T-helper 2 cell treated with Interferon-gamma antibody and Interleukin-4, amounts not matched to agents 5 μg/mL and 100 μg/mL, for 36 hours (primary cell): ENCODE measurements around the gene TANC1.

Source experiments
- DNase-seq: peaks from one replicate; pipeline ENCODE4 v3.0.0; 2021; ENCODE audit warnings: low spot score
- H3K27ac Mint-ChIP-seq: one replicate; pipeline ENCODE4 v1.8.0; 2021; ENCODE audit warnings: mild to moderate bottlenecking, mixed read lengths
- H3K27me3 Mint-ChIP-seq: one replicate; pipeline ENCODE4 v1.8.0; 2021; ENCODE audit warnings: low read depth, mixed read lengths
- H3K36me3 Mint-ChIP-seq: one replicate; pipeline ENCODE4 v1.8.0; 2021; ENCODE audit warnings: low read depth, mixed read lengths
- H3K4me1 Mint-ChIP-seq: one replicate; pipeline ENCODE4 v1.8.0; 2021; ENCODE audit warnings: low read depth, mixed read lengths
- H3K4me3 Mint-ChIP-seq: one replicate; pipeline ENCODE4 v1.8.0; 2022; ENCODE audit warnings: mild to moderate bottlenecking, moderate library complexity, mixed read lengths
- H3K9me3 Mint-ChIP-seq: one replicate; pipeline ENCODE4 v1.8.0; 2021; ENCODE audit warnings: mixed read lengths

TANC1 gene

GRCh38 chr2:158943973-158944372 lies 24.5 kb upstream of the TANC1 start:
- no peaks in the 10 kb centered on the region for H3K9me3 Mint-ChIP-seq
- H3K4me3 Mint-ChIP-seq = no peak overlapping the region
- no peak for DNase-seq
- H3K27me3 Mint-ChIP-seq = no peaks in the 10 kb centered on the region
- no peaks in the 10 kb centered on the region for H3K36me3 Mint-ChIP-seq
- H3K4me1 Mint-ChIP-seq = no peaks in the 10 kb centered on the region
- H3K27ac Mint-ChIP-seq = no peak overlapping the region

- Mint-ChIP-seq H3K9me3 (no peaks in the 10 kb centered on the region), H3K4me3 (no peak overlapping the region), H3K27me3 (no peaks in the 10 kb centered on the region), H3K4me1 (peaks cover 4% of the 10 kb centered on the region), H3K27ac (no peak overlapping the region), H3K36me3 (no peaks in the 10 kb centered on the region)
- DNase-seq = no peak
Measured at GRCh38 chr2:158948964-158949699, 19.3 kb upstream of the TANC1 start.

GRCh38 chr2:158953454-158953853 lies 15.0 kb upstream of the TANC1 start:
- Mint-ChIP-seq H3K27ac (no peak overlapping the region), H3K27me3 (peaks cover 5% of the 10 kb centered on the region), H3K4me3 (no peak overlapping the region), H3K4me1 (peaks cover 4% of the 10 kb centered on the region), H3K9me3 (no peaks in the 10 kb centered on the region), H3K36me3 (no peaks in the 10 kb centered on the region)
- no peak for DNase-seq

GRCh38 chr2:158953926-158954763 lies 14.3 kb upstream of the TANC1 start:
- Mint-ChIP-seq H3K27me3 (peaks cover 6% of the 10 kb centered on the region), H3K4me1 (peaks cover 4% of the 10 kb centered on the region), H3K9me3 (no peaks in the 10 kb centered on the region), H3K27ac (no peak overlapping the region), H3K36me3 (no peaks in the 10 kb centered on the region), H3K4me3 (no peak overlapping the region)
- no peak for DNase-seq

GRCh38 chr2:158955842-158956365 lies 12.5 kb upstream of the TANC1 start:
- Mint-ChIP-seq H3K36me3 (no peaks in the 10 kb centered on the region), H3K27ac (no peak overlapping the region), H3K27me3 (peaks cover 6% of the 10 kb centered on the region), H3K4me3 (no peak overlapping the region), H3K4me1 (peaks cover 4% of the 10 kb centered on the region), H3K9me3 (no peaks in the 10 kb centered on the region)
- no peak for DNase-seq

GRCh38 chr2:158958365-158958764 lies 10.1 kb upstream of the TANC1 start:
- no peaks in the 10 kb centered on the region for H3K36me3 Mint-ChIP-seq
- H3K4me3 Mint-ChIP-seq = no peak overlapping the region
- DNase-seq = no peak
- H3K27me3 Mint-ChIP-seq = peaks cover 8% of the 10 kb centered on the region
- H3K27ac Mint-ChIP-seq = no peak overlapping the region
- H3K9me3 Mint-ChIP-seq = no peaks in the 10 kb centered on the region
- H3K4me1 Mint-ChIP-seq = peaks cover 4% of the 10 kb centered on the region

GRCh38 chr2:158960193-158960592 lies 8.2 kb upstream of the TANC1 start:
- Mint-ChIP-seq H3K4me1 (no peaks in the 10 kb centered on the region), H3K36me3 (no peaks in the 10 kb centered on the region), H3K27ac (no peak overlapping the region), H3K27me3 (peaks cover 11% of the 10 kb centered on the region), H3K9me3 (no peaks in the 10 kb centered on the region), H3K4me3 (no peak overlapping the region)
- no peak for DNase-seq

GRCh38 chr2:158962074-158962473 lies 6.4 kb upstream of the TANC1 start:
- Mint-ChIP-seq H3K9me3 (no peaks in the 10 kb centered on the region), H3K4me1 (no peaks in the 10 kb centered on the region), H3K27ac (no peak overlapping the region), H3K27me3 (peaks cover 24% of the 10 kb centered on the region), H3K4me3 (no peak overlapping the region), H3K36me3 (no peaks in the 10 kb centered on the region)
- no peak for DNase-seq

- H3K27ac Mint-ChIP-seq = no peak overlapping the region
- H3K27me3 Mint-ChIP-seq = peaks cover 34% of the 10 kb centered on the region
- no peak for DNase-seq
- H3K4me1 Mint-ChIP-seq = no peaks in the 10 kb centered on the region
- no peak overlapping the region for H3K4me3 Mint-ChIP-seq
- no peaks in the 10 kb centered on the region for H3K36me3 Mint-ChIP-seq
- H3K9me3 Mint-ChIP-seq = no peaks in the 10 kb centered on the region
Measured at GRCh38 chr2:158963071-158963470, 5.4 kb upstream of the TANC1 start.

GRCh38 chr2:158965107-158965506 lies 3.3 kb upstream of the TANC1 start:
- H3K4me3 Mint-ChIP-seq = no peak overlapping the region
- no peak overlapping the region for H3K27ac Mint-ChIP-seq
- H3K36me3 Mint-ChIP-seq = no peaks in the 10 kb centered on the region
- no peak for DNase-seq
- no peaks in the 10 kb centered on the region for H3K9me3 Mint-ChIP-seq
- peaks cover 41% of the 10 kb centered on the region for H3K27me3 Mint-ChIP-seq
- peaks cover 10% of the 10 kb centered on the region for H3K4me1 Mint-ChIP-seq

GRCh38 chr2:158965641-158966040 lies 2.8 kb upstream of the TANC1 start:
- Mint-ChIP-seq H3K36me3 (no peaks in the 10 kb centered on the region), H3K4me1 (peaks cover 14% of the 10 kb centered on the region), H3K9me3 (no peaks in the 10 kb centered on the region), H3K27me3 (peaks cover 45% of the 10 kb centered on the region), H3K4me3 (no peak overlapping the region), H3K27ac (no peak overlapping the region)
- DNase-seq = no peak

GRCh38 chr2:158966312-158966711 lies 2.1 kb upstream of the TANC1 start:
- Mint-ChIP-seq H3K36me3 (no peaks in the 10 kb centered on the region), H3K9me3 (no peaks in the 10 kb centered on the region), H3K27me3 (peaks cover 51% of the 10 kb centered on the region), H3K4me1 (peaks cover 14% of the 10 kb centered on the region), H3K4me3 (no peak overlapping the region), H3K27ac (no peak overlapping the region)
- no peak for DNase-seq

GRCh38 chr2:158967114-158967730 lies 1.2 kb upstream of the TANC1 start:
- Mint-ChIP-seq H3K27me3 (peaks cover 60% of the 10 kb centered on the region), H3K4me3 (no peak overlapping the region), H3K4me1 (peaks cover 14% of the 10 kb centered on the region), H3K9me3 (no peaks in the 10 kb centered on the region), H3K36me3 (no peaks in the 10 kb centered on the region), H3K27ac (no peak overlapping the region)
- no peak for DNase-seq
